HG02840 (cell line): Measurements from ENCODE around the gene SGSM1.

Experiments
- ATAC-seq: cut with Tn5 transposase; IDR thresholded peaks from one replicate; pipeline ENCODE4 v1.9.1; 2021; ENCODE audit warnings: mild to moderate bottlenecking, moderate library complexity, moderate number of reproducible peaks; ENCODE audit not compliant: unreplicated experiment, low FRiP score

The SGSM1 gene

DNA sequence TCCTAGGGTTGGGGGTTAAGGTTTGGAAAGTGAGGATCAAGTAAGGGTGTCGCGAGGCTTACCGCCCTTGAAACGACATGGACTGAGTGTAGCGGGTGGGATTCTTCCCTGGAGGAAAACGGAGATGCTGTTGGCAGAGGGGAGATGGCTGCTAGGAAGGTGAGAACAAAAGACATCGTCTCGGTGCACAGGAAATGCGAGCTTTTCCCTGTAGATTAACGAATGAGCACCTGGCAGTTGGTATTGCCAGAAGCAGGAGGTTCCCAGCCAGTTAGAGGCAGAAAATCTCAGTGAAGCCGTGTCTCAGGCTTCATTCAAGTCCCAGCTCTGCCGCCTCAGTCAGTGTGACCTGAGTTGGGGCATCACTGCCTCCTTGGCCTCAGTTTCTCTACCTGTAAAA is 141.9 kb downstream of the SGSM1 start:
- no peak for ATAC-seq

DNA sequence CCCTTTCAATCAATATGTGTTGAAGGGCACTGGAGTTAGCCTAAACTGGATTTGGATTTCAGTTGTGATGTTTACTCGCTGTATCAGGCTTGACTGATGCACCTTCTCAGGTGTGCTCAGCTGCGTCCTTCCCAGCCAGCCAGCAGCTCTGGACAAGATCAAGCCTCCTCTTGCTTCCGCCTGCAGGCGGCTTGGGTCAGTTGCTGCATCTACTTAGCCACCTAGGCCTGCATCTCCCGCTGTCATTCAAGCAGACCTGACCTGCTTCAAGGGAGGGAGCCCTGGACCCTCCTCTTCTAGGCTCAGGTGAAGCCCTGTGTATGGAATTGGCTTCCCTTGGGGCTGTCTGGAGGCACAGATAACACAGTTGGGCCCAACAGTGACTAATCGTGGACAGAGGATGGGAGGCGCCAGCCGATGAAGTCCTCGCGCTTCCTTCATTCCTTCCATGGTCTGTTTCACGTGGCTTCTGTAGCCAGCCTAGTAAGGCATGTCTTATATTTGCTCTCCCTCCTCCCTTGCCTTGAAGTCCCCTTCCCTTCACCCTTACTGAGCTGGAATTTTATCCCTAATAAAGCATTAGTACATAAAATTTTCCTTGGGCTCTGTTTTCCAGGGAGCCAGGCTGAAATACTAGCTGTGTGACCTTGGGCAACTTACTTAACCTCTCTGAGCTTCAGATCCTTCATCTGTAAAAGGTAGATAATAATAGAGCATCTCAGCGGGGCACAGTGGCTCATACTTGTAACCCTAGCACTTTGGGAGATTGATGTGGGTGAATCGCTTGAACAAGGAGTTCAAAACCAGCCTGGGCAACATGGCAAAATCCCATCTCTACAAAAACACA is 142.6 kb downstream of the SGSM1 start:
- no peak for ATAC-seq

DNA sequence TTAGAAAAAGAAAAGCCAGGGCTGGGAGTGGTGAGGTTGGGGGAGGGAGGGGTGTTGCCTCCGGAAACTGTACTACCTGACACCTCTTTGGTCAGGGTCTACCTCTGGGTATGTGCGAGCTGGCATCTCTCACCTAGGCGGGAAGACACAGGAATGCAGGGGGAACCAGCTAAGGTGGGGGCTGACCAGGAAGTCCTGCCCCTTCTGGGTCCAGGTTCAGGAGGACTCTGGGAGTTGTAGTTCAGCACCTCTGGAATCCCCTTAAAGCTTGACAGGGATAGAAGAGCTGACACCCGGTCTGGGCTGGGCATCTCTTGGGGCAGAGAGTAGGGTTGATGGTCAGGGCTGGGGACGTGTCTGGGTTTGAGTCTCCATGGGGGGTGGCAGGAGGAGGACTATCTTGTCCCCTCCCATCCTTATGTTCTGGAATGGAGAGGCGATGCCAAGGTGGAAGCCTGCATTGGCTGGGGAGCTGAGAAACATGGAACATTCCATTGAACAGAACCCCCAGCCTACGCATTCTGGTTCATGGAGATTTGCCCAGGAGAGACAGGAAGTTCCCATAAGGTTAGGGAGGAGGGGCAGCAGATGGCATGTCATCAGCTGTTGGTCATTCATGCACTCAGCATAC is 144.4 kb downstream of the SGSM1 start:
- ATAC-seq: no peak

DNA sequence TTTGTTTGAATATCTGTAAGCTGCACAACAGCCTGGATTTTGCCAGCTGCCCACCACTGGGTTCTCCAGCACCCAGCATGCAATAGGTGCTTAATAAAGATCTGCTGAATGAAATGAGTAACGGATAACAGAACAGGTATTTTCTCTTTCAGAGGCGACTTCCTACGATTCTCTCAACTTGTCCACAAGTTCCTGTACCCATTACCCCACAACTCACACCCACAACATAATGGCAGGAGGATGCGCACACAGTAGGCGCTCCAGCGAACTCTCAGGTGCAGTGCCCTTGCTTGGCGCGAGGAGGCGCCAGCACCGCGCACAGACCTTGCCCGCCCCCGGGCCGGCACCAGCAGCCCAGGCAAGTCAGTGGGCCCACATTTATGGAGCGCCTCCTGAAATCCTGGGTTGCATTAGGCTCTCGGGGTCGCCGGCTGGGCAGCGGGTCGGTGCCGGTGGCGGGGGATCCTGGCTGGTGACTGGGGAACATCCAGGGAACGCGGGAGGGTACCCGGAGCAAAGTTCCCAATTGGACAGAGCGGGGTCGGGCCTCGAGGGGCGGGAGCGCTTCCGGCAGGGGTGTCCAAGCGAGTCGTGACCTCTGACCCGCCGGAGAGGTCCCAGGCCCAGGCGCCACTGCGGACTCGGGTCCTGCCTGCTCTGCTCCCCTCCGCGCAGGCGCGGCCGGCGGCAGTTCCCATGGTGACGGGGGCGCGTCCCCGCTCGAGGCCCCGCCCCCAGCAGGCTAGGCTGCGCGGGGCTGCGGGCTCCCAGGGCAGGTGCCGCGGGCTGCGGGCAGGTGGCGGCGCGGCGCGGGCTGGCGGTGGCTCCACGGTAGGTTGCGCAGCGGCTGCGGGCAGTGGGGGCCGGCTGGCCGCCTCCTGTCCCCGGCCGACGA is 146.2 kb downstream of the SGSM1 start, which contains the start of gene KIAA1671:
Gene KIAA1671, plus strand, starts transcription at position 775 of the 895 bp plus-strand sequence. CDS start 75,284 bp downstream, outside the sequence.
- ATAC-seq: no peak

DNA sequence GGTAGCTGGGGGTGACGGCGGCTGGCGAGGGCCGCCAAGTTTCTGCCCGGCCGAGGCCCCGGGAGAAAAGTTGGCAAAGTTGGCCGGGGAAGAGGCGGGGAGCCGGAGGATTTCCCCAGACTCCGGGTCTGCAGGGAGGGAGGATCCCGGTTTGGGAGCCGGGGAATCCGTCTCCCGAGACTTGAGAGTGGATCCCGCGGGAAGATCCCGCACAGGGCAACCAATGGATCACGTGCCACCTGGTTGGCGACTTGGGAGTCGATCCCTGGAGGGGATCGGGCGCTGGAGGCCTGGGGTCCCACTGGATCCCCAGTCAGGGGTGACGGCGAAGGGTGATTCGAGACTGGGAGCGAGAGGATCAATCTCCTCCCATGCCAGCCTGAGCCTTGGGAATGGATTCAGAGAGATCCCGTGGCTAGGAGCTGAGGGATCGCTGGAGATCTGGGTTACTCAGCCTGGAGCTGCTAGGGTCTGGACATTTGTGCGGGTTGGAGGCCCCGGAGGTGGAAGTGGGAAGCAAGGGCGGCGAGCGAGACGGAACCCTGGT is 146.9 kb downstream of the SGSM1 start:
- no peak for ATAC-seq

DNA sequence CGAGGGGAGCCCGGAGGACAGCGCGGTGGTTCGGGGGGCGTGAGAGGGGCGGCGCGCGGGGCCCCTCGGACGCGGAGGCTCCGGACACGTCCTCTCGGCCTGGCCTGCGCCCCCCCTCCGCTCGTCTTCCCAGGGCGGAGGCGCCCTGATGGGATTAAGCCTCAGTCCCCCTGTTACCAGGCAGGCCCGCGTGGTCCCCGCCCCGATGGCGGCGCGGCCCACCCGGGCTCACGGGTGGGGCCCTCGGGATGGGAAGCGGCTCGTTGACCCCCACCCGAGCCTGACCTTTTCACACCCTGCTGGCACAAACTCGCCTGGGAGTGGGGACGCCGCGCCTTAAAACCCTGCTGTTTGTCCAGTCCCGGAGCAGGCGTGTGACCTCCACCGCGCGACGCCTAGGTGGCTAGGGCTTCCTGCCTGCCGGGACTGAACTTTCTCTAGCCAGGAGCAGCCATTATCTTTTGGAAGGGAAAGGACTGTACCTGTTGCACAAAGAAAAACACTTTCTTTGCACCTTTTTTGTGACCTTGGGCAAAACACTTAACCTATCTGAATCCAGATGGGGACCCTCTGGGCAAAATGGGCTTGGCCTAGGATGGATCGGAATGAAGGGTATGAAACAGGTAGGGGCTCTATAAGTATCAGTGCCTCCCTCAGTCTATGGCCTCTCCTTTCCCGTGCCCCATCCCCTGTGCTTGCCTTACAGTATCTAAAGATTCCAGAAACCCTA is 147.5 kb downstream of the SGSM1 start:
- no peak for ATAC-seq

DNA sequence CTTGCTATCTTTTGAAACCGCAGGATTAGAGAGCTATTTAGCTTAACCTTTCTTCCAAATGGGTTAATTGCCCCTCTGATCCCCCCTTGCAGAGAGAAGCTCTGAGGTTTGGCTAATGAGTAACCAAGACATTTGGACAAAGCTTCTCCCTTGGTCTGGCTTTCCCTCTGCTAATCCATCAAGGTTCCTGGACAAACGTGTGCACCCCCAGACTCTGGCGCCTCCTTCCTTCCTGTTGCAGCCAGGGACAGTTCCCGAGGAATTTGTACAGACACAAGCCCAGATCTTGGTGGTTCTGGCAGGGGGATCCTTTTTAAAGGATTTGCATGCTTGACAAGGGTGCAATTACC is 148.1 kb downstream of the SGSM1 start:
- ATAC-seq: no peak

DNA sequence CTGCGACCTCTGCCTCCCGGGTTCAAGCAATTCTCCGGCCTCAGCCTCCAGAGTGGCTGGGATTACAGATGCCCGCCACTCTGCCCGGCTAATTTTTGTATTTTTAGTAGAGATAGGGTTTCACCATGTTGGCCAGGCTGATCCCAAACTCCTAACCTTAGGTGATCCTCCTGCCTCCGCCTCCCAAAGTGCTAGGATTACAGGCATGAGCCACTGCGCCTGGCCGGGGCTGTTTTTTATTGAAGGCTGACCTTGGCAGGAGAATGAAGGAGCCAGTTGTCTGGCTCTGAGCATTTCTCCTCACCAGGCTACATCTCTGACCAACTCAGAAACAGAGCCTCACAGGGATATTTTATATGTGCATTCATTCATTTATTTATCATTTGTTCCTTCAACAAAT is 148.8 kb downstream of the SGSM1 start:
- ATAC-seq: no peak

DNA sequence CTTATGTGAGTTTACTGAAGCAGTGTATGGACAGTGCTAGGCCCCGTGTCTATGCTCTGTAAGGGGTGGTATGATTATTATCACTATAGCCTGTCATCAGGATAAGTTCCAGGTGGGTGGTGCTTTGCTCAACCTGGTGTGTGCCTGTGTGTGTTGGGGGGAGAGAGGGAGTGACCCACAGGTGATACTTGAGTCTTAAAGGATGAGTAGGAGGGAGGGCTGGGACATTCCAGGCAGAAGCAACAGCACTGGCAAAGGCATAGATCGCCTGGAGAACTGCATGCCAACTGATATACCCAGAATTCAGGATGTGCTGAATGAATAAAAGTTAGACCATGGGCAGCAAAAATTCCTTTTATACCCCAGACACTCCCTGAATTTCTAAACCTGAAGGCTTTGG is 151.0 kb downstream of the SGSM1 start:
- no peak for ATAC-seq

DNA sequence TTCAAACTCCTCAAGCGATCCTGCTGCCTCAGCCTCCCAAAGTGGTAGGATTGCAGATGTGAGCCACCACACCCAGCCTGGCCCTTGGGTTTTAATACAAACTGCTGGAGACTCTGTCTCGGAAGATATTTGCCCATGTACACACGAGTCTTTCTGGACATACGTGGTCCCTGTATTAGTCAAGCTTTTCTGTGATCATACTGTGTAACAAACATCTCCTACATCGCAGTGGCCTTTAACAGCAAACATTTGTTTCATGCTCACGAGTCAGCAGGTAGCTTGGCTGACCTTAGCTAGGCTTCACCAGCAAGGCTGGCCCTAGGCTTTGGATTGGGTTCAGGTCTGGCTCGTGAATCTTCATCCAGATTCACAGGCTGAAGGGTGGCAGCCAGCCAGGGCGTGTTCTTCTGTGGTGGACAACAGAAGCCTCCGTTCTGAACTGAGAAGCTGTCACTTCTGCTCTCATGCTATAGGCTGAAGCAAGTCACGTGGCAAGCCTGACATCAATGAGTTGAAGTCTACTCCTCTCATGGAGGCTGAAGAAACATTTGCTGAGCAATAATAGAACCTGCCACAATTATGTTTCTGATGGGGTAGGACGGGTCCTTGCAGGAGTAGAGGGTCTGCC is 155.3 kb downstream of the SGSM1 start:
- ATAC-seq: no peak

DNA sequence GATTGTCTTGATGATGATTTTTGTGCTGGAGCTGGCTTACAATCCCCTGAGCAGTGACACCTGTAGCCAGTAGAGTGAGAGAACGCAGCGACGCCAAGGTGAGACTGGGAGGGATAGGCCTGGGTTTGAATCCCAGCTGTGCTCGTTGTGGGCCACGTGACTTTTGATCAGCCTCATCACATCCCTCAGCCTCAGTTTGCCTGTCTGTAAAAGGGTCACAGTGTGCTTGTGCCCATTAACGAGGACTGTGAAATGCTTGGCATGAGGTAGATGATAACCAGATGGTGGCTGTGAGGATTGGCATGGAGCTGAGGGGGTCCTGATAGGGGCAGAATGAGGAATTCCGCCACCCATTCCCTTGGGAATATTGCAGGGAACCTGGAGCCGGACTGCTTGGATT is 156.1 kb downstream of the SGSM1 start:
- ATAC-seq: no peak

DNA sequence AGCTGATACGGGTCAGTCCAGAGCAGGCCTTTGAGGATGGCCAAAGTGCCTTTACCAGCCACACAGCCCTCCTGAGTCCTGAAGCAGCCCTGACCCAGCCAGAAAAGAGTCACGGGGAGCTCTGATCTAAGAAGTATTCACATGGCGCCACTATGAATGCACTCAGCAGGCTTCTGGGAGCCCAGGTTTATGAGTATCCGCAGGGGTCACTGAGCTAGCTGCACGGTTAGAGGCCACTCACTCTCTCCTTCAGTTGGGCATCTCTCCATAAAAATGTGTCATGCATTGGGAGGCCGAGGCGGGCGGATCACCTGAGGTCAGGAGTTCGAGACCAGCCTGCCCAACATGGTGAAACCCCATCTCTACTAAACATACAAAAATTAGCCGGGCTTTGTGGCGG is 156.8 kb downstream of the SGSM1 start:
- no peak for ATAC-seq

DNA sequence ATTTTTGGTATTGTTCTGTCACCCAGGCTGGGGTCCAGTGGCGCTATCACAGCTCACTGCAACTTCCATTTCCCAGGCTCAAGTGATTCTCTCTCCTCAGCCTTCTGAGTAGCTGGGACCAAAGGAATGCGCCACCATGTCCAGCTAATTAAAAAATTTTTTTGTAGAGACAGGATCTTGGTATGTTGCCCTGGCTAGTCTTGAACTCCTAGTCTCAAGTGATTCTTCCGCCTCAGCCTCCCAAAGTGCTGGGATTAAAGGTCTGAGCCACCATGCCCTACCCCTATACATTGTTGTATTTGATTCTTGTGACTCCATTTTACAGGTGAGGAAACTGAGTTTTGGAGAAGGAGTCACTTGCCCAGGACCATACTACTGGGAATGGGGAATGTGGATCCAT is 158.4 kb downstream of the SGSM1 start:
- ATAC-seq: no peak

DNA sequence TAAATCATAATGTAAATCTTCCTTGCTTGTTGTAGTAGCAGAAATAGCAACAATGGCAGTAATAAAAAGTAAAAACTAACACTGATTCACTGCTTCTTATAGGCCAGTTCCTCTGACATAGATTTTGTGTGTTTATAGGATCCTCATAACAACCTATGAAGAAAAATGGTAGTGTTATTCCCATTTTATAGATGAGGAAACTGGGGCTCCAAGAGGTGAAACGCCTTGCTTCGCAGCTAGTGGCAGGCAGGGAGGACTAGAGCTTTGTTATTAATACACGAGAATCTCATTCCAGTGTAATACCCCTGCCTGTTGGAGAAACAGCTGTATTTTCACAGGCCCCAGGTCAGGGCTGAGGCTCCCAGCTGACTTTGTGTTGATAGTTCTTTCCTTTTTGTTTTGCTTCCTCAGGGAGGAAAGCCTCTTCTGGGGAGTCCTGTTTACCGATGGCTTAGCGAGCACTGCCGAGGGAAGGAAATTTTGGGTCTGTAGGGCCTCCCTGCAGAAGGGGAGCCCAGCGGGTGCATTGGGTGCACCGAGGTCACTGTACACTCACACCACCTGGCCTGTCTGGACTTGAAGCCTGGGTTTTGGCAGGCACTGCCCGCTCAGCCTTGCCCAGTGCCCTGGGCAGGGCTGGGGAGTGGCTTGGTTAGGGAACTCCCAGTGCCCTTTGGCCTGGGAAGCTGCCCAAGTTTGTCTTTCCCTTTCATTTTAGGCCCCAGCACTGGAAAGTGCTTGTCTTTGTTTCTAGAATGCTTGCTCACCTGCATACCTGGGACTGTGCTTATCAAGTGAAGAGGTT is 160.0 kb downstream of the SGSM1 start:
- no peak for ATAC-seq

DNA sequence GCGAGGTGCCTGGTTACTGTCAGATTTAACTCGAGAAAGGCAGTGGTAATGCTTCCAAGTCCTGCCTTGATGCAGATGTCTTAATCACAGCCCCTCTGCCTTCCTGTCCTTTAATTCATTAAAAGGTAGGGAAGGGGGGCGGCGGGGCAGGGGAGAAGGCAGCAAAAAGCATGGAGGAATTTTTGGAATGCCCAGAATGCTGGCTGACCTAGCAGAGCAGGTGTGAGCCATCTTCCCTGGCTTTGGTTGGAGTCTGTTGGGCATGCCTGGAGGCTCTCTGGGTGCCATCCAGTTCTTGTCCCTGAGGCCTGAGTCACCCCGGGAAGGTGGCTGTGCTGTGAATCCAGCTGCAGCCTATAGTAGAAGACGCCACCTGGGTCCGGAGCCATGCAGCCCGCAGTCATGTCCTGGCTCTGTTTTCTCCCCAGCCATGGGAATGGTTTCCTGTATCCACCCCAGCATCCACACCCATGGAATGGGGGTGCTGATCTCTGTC is 162.1 kb downstream of the SGSM1 start:
- ATAC-seq: no peak

DNA sequence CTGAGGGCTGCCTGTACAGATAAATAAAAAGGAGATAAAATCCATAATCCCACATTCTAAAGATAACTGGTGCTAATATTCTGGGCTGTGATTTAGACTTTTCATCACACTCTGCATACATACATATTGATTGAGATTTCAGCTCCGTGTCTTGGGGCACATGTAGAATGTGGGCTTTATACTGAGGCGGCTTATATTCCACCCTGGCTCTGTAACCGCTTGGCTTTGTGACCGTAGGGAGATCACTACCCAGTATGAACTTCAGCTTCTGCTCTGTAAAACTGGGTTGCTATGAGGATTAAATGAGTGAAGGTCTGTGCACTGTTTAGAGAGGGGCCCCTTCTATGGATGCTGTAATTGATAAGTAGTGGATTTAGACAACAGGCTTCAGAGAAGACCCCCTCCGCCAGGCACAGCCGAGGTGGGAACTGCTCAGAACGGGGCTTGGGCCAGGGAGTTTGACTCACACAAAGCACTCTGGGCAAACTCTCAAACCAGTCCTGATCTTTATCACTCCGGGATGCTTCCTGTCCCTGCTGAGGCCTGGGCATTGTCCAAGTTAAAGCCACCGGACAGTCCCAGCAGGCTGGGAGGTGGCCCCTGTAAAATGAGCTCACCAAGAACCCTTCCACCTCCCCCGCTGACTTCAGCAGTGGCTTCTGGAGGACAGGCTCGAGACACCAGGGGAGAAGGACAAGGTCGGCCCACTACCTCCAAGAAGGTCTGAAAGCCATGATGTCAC is 163.7 kb downstream of the SGSM1 start:
- no peak for ATAC-seq

DNA sequence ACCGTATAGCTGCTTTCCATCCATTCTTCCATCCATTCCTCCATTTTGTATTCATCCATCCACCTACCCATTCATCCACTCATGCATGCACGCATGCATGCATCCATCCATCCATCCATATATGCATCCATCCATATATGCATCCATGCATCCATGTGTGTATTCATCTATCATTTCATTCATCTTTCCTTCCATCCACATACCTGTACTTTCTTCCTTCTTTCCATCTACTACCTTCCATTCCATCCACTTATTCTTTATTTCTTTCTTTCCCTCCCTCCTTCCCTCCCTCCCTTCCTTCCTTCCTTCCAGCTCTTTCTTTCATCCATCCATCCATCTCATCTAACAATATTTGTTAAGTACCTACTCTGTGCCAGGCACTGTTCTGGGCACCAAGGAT is 166.4 kb downstream of the SGSM1 start:
- no peak for ATAC-seq

DNA sequence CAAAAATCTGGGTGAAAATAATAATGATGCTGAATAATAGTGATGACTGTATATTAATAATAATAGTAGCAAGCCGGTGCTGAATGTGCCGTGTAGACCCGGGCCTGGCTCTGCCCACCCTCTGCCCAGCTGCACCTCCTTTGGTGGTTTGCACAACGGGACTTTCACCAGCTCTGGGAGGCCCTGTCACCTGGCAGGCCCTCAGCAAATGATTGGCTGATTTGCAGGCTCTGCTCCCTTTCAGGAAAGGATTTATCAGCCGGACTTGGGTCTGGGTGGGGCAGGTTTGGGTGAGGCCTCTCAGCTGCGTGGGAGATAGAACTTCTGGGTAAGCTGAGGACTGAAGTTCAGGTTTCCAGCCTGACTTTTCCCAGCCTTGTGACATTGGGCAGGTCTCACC is 167.9 kb downstream of the SGSM1 start:
- ATAC-seq: no peak
